Left lung (tissue), 10 donors: ENCODE data around the gene SLC25A26. TPM values are rescaled to one million over a fixed set of nuclear protein-coding genes. Genes with fewer than 3 reads are reported as not detected.

Source experiments
- ATAC-seq: fragments of 200-7000 bp; cut with Tn5 transposase; one replicate; pipeline ENCODE4 v1.9.1; 2020; ENCODE audit warnings: moderate library complexity
- DNase-seq, 4 donors: peaks; one replicate each; pipeline ENCODE4 v3.0.0-alpha.2; 2013 to 2020
- H3K27ac ChIP-seq, 2 donors: fragments of 200-600 bp; sonication (generic) in 1 of 2; one replicate each; pipeline versions ENCODE4 v1.5.0 to v1.8.0; 2020 to 2021
- H3K27me3 ChIP-seq, 2 donors: fragments of 200-600 bp; sonication (generic) in 1 of 2; one replicate each; pipeline versions ENCODE4 v1.5.0 to v1.8.0; 2020 to 2021
- H3K36me3 ChIP-seq, 2 donors: fragments of 200-600 bp; sonication (generic) in 1 of 2; one replicate each; pipeline versions ENCODE4 v1.5.0 to v1.8.0; 2020 to 2021
- H3K4me1 ChIP-seq, 2 donors: fragments of 200-600 bp; one replicate each; pipeline ENCODE4 v1.8.0; 2021
- H3K4me3 ChIP-seq, 2 donors: fragments of 200-600 bp; sonication (generic) in 1 of 2; one replicate each; pipeline versions ENCODE4 v1.5.0 to v1.8.0; 2020 to 2021; ENCODE audit warnings: mild to moderate bottlenecking in 1 of 2
- H3K9me3 ChIP-seq, 2 donors: fragments of 200-600 bp; sonication (generic) in 1 of 2; one replicate each; pipeline versions ENCODE4 v1.5.0 to v1.8.0; 2020 to 2021
- intact Hi-C, 2 donors: fragments of 100-400 bp; cut with DNase I; formaldehyde crosslinking; loops; one replicate each; pipeline versions ENCODE4 v1.11.2 to v1.14.2; 2022
- polyA plus RNA-seq, 6 donors: library from polyadenylated mRNA; unstranded; fragments of 120-200 nt; gene quantifications; one replicate each; pipeline ENCODE4 v1.2.1, GENCODE V29; 2013; ENCODE audit not compliant: insufficient read length in 6 of 6
- total RNA-seq, 2 donors: library from RNA; stranded (reverse); fragmentation: NEBNext Ultra II Directional; extraction: Animal tissue kit (Norgen Biotek cat#: 25700); gene quantifications; one replicate each; pipeline ENCODE4 v1.2.1, GENCODE V29; 2021
- TF ChIP-seq, protein P1 (sequence below), 2 donors: fragments of 200-600 bp; sonication (generic) in 1 of 2; IDR thresholded peaks; one replicate each; pipeline versions ENCODE4 v1.5.0 to v1.8.0; 2021; ENCODE audit warnings: antibody characterized with exemption in 2 of 2
- donor health status: DM: no; HTN: yes; CAD: no.
- donor health status: DM: no; HTN: no; CAD: no.

SLC25A26 gene
- total and polyA plus RNA-seq, 8 donors, result 14.2 to 26.2 (median 22.4) TPM

DNA sequence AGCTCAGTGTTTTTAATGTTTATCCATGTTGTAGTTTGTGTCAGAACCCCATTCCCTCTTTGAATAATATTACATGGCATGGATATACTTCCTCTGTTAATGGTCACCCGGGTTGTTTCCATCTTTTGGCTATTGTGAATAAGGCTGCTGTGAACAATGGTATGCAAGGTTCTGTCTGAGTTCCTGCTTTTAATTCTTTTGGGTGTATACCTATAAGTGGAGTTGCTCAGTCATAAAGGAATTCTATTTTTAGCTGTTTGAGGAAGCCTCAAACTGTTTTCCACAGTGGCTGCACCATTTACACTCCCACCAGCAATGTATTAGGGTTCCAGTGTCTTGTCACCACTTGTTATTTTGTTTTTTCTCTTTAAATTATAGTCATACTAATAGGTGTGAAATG lies 99.6 kb downstream of the SLC25A26 start:
- ATAC-seq (no peak), DNase-seq (no peak)
- intact Hi-C loops, result no loop called here
- H3K4me3 ChIP-seq, result no peak overlapping the region
- TF ChIP-seq, protein P1, sequence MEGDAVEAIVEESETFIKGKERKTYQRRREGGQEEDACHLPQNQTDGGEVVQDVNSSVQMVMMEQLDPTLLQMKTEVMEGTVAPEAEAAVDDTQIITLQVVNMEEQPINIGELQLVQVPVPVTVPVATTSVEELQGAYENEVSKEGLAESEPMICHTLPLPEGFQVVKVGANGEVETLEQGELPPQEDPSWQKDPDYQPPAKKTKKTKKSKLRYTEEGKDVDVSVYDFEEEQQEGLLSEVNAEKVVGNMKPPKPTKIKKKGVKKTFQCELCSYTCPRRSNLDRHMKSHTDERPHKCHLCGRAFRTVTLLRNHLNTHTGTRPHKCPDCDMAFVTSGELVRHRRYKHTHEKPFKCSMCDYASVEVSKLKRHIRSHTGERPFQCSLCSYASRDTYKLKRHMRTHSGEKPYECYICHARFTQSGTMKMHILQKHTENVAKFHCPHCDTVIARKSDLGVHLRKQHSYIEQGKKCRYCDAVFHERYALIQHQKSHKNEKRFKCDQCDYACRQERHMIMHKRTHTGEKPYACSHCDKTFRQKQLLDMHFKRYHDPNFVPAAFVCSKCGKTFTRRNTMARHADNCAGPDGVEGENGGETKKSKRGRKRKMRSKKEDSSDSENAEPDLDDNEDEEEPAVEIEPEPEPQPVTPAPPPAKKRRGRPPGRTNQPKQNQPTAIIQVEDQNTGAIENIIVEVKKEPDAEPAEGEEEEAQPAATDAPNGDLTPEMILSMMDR (IDR thresholded peaks at IDR 0.05), result no peak
- H3K9me3 ChIP-seq, result no peaks in the 10 kb centered on the region
- H3K4me1 ChIP-seq, result no peaks in the 10 kb centered on the region
- no peak overlapping the region for H3K27ac ChIP-seq
- no peaks in the 10 kb centered on the region for H3K27me3 ChIP-seq
- H3K36me3 ChIP-seq, result no peaks in the 10 kb centered on the region

- Histone ChIP-seq H3K9me3 (no peaks in the 10 kb centered on the region), H3K36me3 (no peaks in the 10 kb centered on the region), H3K4me1 (no peaks in the 10 kb centered on the region), H3K4me3 (no peak overlapping the region), H3K27me3 (no peaks in the 10 kb centered on the region), H3K27ac (no peak overlapping the region)
- no peak for ATAC-seq
- intact Hi-C loops, result no loop called here
- TF ChIP-seq, protein P1 (IDR thresholded peaks at IDR 0.05), result no peak
- no peak for DNase-seq
These were observed 101.6 kb downstream of the SLC25A26 start for GRCh38 chr3:66322436-66322835.

- no peak overlapping the region for H3K27ac ChIP-seq
- ATAC-seq (no peak), DNase-seq (no peak)
- intact Hi-C loops, result no loop called here
- no peaks in the 10 kb centered on the region for H3K9me3 ChIP-seq
- TF ChIP-seq, protein P1 (IDR thresholded peaks at IDR 0.05), result no peak
- H3K36me3 ChIP-seq, result no peaks in the 10 kb centered on the region
- H3K4me3 ChIP-seq, result no peak overlapping the region
- no peaks in the 10 kb centered on the region for H3K27me3 ChIP-seq
- no peaks in the 10 kb centered on the region for H3K4me1 ChIP-seq
These were observed 105.5 kb downstream of the SLC25A26 start for GRCh38 chr3:66326340-66326739.

DNA sequence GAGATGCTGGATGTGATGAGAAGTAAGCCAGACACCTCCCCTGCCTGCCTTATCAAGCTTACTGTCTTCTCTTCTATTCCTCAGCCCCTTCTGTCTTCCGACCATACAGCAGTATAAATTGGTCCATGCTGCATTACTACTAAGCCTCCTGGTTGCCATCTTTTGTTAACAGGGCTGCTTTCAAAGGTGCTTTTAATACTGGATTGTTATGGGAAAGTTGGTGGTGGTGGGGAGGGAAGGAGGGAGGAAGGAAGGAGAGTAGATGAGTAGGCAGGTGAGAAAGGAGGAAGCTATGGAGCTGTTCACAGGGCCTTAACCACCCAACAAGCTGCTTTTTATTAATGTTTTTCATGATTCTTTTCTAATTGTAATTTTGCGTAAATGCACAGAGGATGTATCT lies 114.9 kb downstream of the SLC25A26 start:
- DNase-seq, result no peak
- Histone ChIP-seq H3K9me3 (no peaks in the 10 kb centered on the region), H3K4me1 (no peaks in the 10 kb centered on the region), H3K27me3 (no peaks in the 10 kb centered on the region), H3K27ac (no peak overlapping the region), H3K36me3 (no peaks in the 10 kb centered on the region), H3K4me3 (no peak overlapping the region)
- intact Hi-C loops, result no loop called here
- no peak for ATAC-seq
- TF ChIP-seq, protein P1 (IDR thresholded peaks at IDR 0.05), result no peak

DNA sequence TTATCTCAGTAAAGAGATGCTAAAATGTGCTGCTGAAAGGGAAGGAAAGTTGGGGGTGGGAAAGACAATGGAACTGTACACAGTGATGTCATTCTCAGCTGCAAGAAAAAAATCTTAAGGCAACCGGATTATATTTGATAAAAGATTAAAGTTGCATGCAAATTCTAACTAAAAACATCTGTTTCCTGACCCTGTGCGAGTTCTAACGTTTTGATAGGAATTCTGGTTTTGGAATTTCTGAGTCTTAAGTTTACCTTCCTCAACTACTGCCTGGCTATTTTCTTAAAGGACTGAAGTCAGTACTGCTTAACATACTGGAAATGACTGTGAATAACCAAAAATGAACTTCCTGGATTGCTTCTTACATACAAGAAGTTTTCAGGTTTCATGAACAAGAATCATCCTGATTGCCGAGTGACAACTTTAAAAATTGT lies 115.5 kb downstream of the SLC25A26 start:
- H3K4me1 ChIP-seq, result no peaks in the 10 kb centered on the region
- no peaks in the 10 kb centered on the region for H3K9me3 ChIP-seq
- TF ChIP-seq, protein P1 (IDR thresholded peaks at IDR 0.05), result no peak
- intact Hi-C loops, result no loop called here
- H3K36me3 ChIP-seq, result no peaks in the 10 kb centered on the region
- DNase-seq, result no peak
- H3K27me3 ChIP-seq, result no peaks in the 10 kb centered on the region
- ATAC-seq, result no peak
- H3K4me3 ChIP-seq, result no peak overlapping the region
- no peak overlapping the region for H3K27ac ChIP-seq
